Skeletal muscle satellite cell (primary cell): ENCODE data around the gene ETS1.

Experiments used
- H3K27me3 ChIP-seq: 2 replicates; pipeline ENCODE4 v1.7.0; 2013; ENCODE audit warnings: low read length; ENCODE audit not compliant: control insufficient read depth, insufficient read depth
- H3K36me3 ChIP-seq: 2 replicates; pipeline ENCODE4 v1.7.0; 2013; ENCODE audit warnings: mild to moderate bottlenecking, control low read depth, low read length; ENCODE audit not compliant: insufficient read depth
- H3K4me1 ChIP-seq: 2 replicates; pipeline ENCODE4 v1.7.0; 2013; ENCODE audit warnings: low read length; ENCODE audit not compliant: control insufficient read depth, insufficient read depth
- H3K4me2 ChIP-seq: 2 replicates; pipeline ENCODE4 v1.7.0; 2013; ENCODE audit warnings: mild to moderate bottlenecking, low read length
- H3K4me3 ChIP-seq: 2 replicates; pipeline ENCODE4 v1.7.0; 2013; ENCODE audit warnings: low read length
- H3K9ac ChIP-seq: 2 replicates; pipeline ENCODE4 v1.7.0; 2013; ENCODE audit warnings: mild to moderate bottlenecking, low read depth, low read length, moderate library complexity
- H3K9me3 ChIP-seq: replicated peaks from 2 replicates; pipeline ENCODE4 v1.7.0; 2013; ENCODE audit warnings: mild to moderate bottlenecking, control low read depth, low read length

Gene ETS1

GRCh38 chr11:128615612-128616011 lies 28.3 kb upstream of the ETS1 start:
- Histone ChIP-seq H3K4me3 (no peak overlapping the region), H3K4me1 (peaks cover 10% of the 10 kb centered on the region), H3K4me2 (no peak overlapping the region), H3K9me3 (no peaks in the 10 kb centered on the region), H3K27me3 (peaks cover 49% of the 10 kb centered on the region), H3K9ac (no peak overlapping the region), H3K36me3 (no peaks in the 10 kb centered on the region)

- Histone ChIP-seq H3K4me3 (no peak overlapping the region), H3K9ac (no peak overlapping the region), H3K9me3 (no peaks in the 10 kb centered on the region), H3K4me2 (no peak overlapping the region), H3K4me1 (peaks cover 5% of the 10 kb centered on the region), H3K27me3 (peaks cover 49% of the 10 kb centered on the region), H3K36me3 (no peaks in the 10 kb centered on the region)
Measured at GRCh38 chr11:128615076-128615475, 27.7 kb upstream of the ETS1 start.

GRCh38 chr11:128614026-128614425 lies 26.7 kb upstream of the ETS1 start:
- Histone ChIP-seq H3K4me1 (peaks cover 3% of the 10 kb centered on the region), H3K9ac (no peak overlapping the region)

GRCh38 chr11:128613300-128613995 lies 26.1 kb upstream of the ETS1 start:
- peaks cover 3% of the 10 kb centered on the region for H3K4me1 ChIP-seq
- H3K4me3 ChIP-seq, result no peak overlapping the region
- H3K9ac ChIP-seq, result no peak overlapping the region
- peaks cover 61% of the 10 kb centered on the region for H3K27me3 ChIP-seq
- no peaks in the 10 kb centered on the region for H3K9me3 ChIP-seq
- H3K36me3 ChIP-seq, result no peaks in the 10 kb centered on the region
- H3K4me2 ChIP-seq, result no peak overlapping the region

More at GRCh38 chr11:128614026-128614425, 26.7 kb upstream of the ETS1 start:
- Histone ChIP-seq H3K36me3 (no peaks in the 10 kb centered on the region), H3K9me3 (no peaks in the 10 kb centered on the region), H3K4me3 (no peak overlapping the region), H3K4me2 (no peak overlapping the region), H3K27me3 (peaks cover 56% of the 10 kb centered on the region)

- peaks cover 64% of the 10 kb centered on the region for H3K27me3 ChIP-seq
- no peak overlapping the region for H3K9ac ChIP-seq
- peaks cover 3% of the 10 kb centered on the region for H3K4me1 ChIP-seq
- no peak overlapping the region for H3K4me3 ChIP-seq
- H3K9me3 ChIP-seq, result no peaks in the 10 kb centered on the region
- H3K4me2 ChIP-seq, result no peak overlapping the region
- H3K36me3 ChIP-seq, result no peaks in the 10 kb centered on the region
Measured at GRCh38 chr11:128610721-128611617, 23.6 kb upstream of the ETS1 start.

GRCh38 chr11:128609785-128610184 lies 22.4 kb upstream of the ETS1 start:
- Histone ChIP-seq H3K36me3 (no peaks in the 10 kb centered on the region), H3K4me3 (no peak overlapping the region), H3K4me2 (no peak overlapping the region), H3K9me3 (no peaks in the 10 kb centered on the region), H3K4me1 (no peaks in the 10 kb centered on the region), H3K27me3 (peaks cover 53% of the 10 kb centered on the region), H3K9ac (no peak overlapping the region)

GRCh38 chr11:128608746-128609407 lies 21.5 kb upstream of the ETS1 start:
- no peak overlapping the region for H3K4me3 ChIP-seq
- peaks cover 44% of the 10 kb centered on the region for H3K27me3 ChIP-seq
- no peaks in the 10 kb centered on the region for H3K9me3 ChIP-seq
- no peak overlapping the region for H3K4me2 ChIP-seq
- H3K4me1 ChIP-seq, result no peaks in the 10 kb centered on the region
- H3K9ac ChIP-seq, result no peak overlapping the region
- no peaks in the 10 kb centered on the region for H3K36me3 ChIP-seq

GRCh38 chr11:128607819-128608218 lies 20.5 kb upstream of the ETS1 start:
- H3K4me2 ChIP-seq, result no peak overlapping the region
- no peak overlapping the region for H3K9ac ChIP-seq
- H3K27me3 ChIP-seq, result peaks cover 34% of the 10 kb centered on the region
- H3K4me1 ChIP-seq, result no peaks in the 10 kb centered on the region
- H3K4me3 ChIP-seq, result no peak overlapping the region
- H3K36me3 ChIP-seq, result no peaks in the 10 kb centered on the region
- no peaks in the 10 kb centered on the region for H3K9me3 ChIP-seq

- Histone ChIP-seq H3K27me3 (peaks cover 17% of the 10 kb centered on the region), H3K4me3 (no peak overlapping the region), H3K4me1 (no peaks in the 10 kb centered on the region), H3K36me3 (no peaks in the 10 kb centered on the region), H3K9me3 (no peaks in the 10 kb centered on the region), H3K9ac (no peak overlapping the region), H3K4me2 (no peak overlapping the region)
Measured at GRCh38 chr11:128604723-128605122, 17.4 kb upstream of the ETS1 start.

- no peak overlapping the region for H3K4me2 ChIP-seq
- H3K27me3 ChIP-seq, result peaks cover 11% of the 10 kb centered on the region
- H3K36me3 ChIP-seq, result no peaks in the 10 kb centered on the region
- H3K4me3 ChIP-seq, result no peak overlapping the region
- H3K4me1 ChIP-seq, result no peaks in the 10 kb centered on the region
- H3K9me3 ChIP-seq, result no peaks in the 10 kb centered on the region
- no peak overlapping the region for H3K9ac ChIP-seq
Measured at GRCh38 chr11:128603752-128604414, 16.5 kb upstream of the ETS1 start.
